Ascending aorta (tissue), 2 donors: Measurements from ENCODE around the gene CCSER1. TPM values are rescaled to one million over a fixed set of nuclear protein-coding genes. Genes with fewer than 3 reads are reported as not detected.
"Not testable (repeated sequence)": the region's sequence is repeated elsewhere in the genome, so short reads cannot be mapped to it uniquely, and the experiment has no call there.

Experiments used
- DNase-seq, 2 donors: peaks; one replicate each; pipeline ENCODE4 v3.0.0-alpha.2; 2019; ENCODE audit warnings: low spot score in 2 of 2
- H3K27ac ChIP-seq, 2 donors: fragments of 200-600 bp; sonication (generic); one replicate each; pipeline ENCODE4 v1.5.1; 2016 to 2017; ENCODE audit warnings: mild to moderate bottlenecking in 1 of 2
- H3K27me3 ChIP-seq: fragments of 200-600 bp; sonication (generic); one replicate; pipeline ENCODE4 v1.5.1; 2017
- H3K36me3 ChIP-seq, 2 donors: fragments of 200-600 bp; sonication (generic); one replicate each; pipeline ENCODE4 v1.5.1; 2016
- H3K4me1 ChIP-seq, 2 donors: fragments of 200-600 bp; sonication (generic); one replicate each; pipeline ENCODE4 v1.5.1; 2016 to 2017; ENCODE audit warnings: mild to moderate bottlenecking in 1 of 2
- H3K4me3 ChIP-seq, 2 donors: fragments of 200-600 bp; sonication (generic); one replicate each; pipeline ENCODE4 v1.5.1; 2016 to 2017; ENCODE audit warnings: mild to moderate bottlenecking in 1 of 2
- H3K9me3 ChIP-seq, 2 donors: fragments of 200-600 bp; sonication (generic); one replicate each; pipeline ENCODE4 v1.5.1; 2016
- intact Hi-C: fragments of 100-400 bp; cut with DNase I; formaldehyde crosslinking; loops from one replicate; pipeline ENCODE4 v1.15.1; 2023
- total RNA-seq: library from RNA; depleted of rRNA; stranded (reverse); fragments of >200 nt; gene quantifications from one replicate; pipeline ENCODE4 v1.1.0, GENCODE V29; 2016
- TF ChIP-seq, protein P1 (sequence below), 3 experiments: fragments of 200-600 bp in 2 of 3; fragments of 450-650 bp in 1 of 3; sonication (generic) in 2 of 3; IDR thresholded peaks; one replicate each; pipeline ENCODE4 v1.5.1; 2016 to 2019; ENCODE audit warnings: antibody characterized with exemption in 3 of 3, mild to moderate bottlenecking in 1 of 3, moderate library complexity in 1 of 3

CCSER1 gene
- total RNA-seq, 1 donor from 2014 or later = 8.9 TPM

DNA sequence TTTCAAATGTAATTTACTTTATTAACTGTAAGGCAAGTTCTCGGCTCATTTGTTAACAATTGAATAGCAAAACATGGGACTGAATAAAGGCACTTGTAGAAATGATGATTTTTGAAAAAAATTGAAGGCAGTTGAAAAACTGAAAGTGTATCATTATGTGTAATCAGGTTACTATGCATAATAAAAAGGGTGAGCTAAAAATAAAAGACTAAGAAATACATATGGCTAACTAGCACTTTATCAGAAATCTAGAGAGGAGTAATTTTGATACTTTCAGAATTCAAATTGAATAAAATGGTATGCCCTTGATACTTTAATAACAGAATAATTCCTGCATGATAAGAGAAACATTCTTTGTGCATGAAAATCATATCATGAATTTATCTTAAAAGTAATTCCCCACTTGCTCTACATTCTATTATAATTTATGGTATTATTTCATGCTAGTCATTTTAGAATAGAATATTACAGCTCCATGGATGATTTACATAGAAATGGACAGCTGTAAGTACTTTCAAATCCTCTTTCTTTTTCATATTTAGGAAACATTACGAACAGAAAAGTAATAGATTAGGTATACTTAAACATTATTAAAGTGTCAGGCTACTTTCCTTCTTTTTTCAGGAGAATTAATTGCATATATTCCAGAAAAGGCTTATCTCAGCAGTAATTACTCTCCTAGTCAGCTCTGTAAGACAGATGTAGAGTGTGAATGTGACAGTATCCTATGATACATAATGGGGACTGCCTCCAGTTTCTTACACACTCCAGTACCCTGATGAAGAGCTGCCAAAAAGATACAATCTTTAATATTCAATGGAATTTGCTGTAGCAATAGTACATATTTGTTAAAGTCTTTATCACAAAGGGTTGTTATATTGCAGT lies 697.3 kb downstream of the CCSER1 start:
- H3K4me3 ChIP-seq = no peak overlapping the region
- DNase-seq = no peak
- TF ChIP-seq, protein P1, sequence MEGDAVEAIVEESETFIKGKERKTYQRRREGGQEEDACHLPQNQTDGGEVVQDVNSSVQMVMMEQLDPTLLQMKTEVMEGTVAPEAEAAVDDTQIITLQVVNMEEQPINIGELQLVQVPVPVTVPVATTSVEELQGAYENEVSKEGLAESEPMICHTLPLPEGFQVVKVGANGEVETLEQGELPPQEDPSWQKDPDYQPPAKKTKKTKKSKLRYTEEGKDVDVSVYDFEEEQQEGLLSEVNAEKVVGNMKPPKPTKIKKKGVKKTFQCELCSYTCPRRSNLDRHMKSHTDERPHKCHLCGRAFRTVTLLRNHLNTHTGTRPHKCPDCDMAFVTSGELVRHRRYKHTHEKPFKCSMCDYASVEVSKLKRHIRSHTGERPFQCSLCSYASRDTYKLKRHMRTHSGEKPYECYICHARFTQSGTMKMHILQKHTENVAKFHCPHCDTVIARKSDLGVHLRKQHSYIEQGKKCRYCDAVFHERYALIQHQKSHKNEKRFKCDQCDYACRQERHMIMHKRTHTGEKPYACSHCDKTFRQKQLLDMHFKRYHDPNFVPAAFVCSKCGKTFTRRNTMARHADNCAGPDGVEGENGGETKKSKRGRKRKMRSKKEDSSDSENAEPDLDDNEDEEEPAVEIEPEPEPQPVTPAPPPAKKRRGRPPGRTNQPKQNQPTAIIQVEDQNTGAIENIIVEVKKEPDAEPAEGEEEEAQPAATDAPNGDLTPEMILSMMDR (IDR thresholded peaks at IDR 0.05) = no peak
- intact Hi-C loops = no loop called here
- H3K27ac ChIP-seq = no peak overlapping the region
- H3K4me1 ChIP-seq = no peaks in the 10 kb centered on the region
- no peaks in the 10 kb centered on the region for H3K36me3 ChIP-seq
- H3K9me3 ChIP-seq = no peaks in the 10 kb centered on the region
- no peaks in the 10 kb centered on the region for H3K27me3 ChIP-seq

DNA sequence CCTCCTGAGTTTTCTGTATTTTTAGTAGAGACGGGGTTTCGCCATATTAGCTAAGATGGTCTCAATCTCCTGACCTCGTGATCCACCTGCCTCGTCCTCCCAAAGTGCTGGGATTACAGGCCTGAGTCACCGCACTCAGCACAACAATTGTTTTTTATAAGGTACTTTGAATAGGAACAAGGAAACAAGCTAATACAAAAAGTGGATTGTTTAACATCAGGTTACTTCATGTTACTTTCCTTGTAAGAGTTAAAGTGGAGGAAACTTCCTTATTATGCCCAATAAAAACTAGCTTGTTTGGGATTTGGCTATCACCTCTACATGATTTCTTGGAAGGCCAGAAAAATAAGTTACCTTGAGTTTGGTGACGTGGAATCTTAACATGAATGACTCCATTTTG lies 698.7 kb downstream of the CCSER1 start:
- no peak for DNase-seq
- H3K4me3 ChIP-seq = no peak overlapping the region
- intact Hi-C loops = no loop called here
- H3K27ac ChIP-seq = no peak overlapping the region
- TF ChIP-seq, protein P1 (IDR thresholded peaks at IDR 0.05) = no peak
- no peaks in the 10 kb centered on the region for H3K9me3 ChIP-seq
- no peaks in the 10 kb centered on the region for H3K36me3 ChIP-seq
- H3K27me3 ChIP-seq = no peaks in the 10 kb centered on the region
- no peaks in the 10 kb centered on the region for H3K4me1 ChIP-seq

DNA sequence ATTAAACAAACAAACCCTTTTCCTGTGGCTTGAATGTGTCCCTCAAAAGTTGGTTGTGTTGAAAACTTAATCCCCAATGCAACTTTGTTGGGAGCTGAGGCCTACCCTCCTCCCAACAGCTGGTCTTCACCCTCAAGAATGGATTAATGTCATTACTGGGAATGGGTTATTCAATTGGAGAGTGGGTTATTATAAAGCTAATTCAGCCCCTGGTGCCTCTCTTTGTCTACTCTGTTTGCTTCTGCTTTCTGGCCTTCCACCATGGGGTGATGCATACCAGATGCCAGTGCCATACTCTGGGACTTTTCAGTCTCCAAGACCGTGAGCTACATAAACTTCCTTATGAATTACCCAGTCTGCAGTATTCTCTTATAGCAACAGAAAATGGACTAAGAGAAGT lies 706.5 kb downstream of the CCSER1 start:
- H3K4me3 ChIP-seq = no peak overlapping the region
- no peaks in the 10 kb centered on the region for H3K36me3 ChIP-seq
- H3K27ac ChIP-seq = no peak overlapping the region
- TF ChIP-seq, protein P1 (IDR thresholded peaks at IDR 0.05) = no peak
- intact Hi-C loops = no loop called here
- no peaks in the 10 kb centered on the region for H3K9me3 ChIP-seq
- no peaks in the 10 kb centered on the region for H3K27me3 ChIP-seq
- no peaks in the 10 kb centered on the region for H3K4me1 ChIP-seq
- DNase-seq = no peak

DNA sequence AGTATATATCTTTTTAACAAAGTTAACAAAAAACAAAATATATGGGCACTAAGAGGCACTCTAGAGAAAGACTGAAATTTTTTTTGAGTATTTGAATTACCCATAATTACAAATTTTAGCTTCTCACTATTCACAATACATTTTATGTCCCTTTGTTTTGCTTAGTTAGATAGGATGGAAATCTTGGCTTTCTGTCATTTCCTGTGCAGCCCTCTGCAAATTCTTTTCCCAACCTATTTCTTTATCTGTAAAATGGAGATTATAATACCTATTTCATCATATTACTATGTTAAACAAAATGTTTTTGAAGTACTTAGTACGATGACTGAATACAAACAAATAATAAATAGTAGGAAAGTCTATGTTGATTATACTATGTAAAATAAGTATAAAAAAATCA lies 710.0 kb downstream of the CCSER1 start:
- H3K36me3 ChIP-seq = no peaks in the 10 kb centered on the region
- H3K27me3 ChIP-seq = no peaks in the 10 kb centered on the region
- H3K9me3 ChIP-seq = no peaks in the 10 kb centered on the region
- no peaks in the 10 kb centered on the region for H3K4me1 ChIP-seq
- TF ChIP-seq, protein P1 (IDR thresholded peaks at IDR 0.05) = no peak
- no peak overlapping the region for H3K27ac ChIP-seq
- no peak for DNase-seq
- intact Hi-C loops = no loop called here
- H3K4me3 ChIP-seq = no peak overlapping the region

DNA sequence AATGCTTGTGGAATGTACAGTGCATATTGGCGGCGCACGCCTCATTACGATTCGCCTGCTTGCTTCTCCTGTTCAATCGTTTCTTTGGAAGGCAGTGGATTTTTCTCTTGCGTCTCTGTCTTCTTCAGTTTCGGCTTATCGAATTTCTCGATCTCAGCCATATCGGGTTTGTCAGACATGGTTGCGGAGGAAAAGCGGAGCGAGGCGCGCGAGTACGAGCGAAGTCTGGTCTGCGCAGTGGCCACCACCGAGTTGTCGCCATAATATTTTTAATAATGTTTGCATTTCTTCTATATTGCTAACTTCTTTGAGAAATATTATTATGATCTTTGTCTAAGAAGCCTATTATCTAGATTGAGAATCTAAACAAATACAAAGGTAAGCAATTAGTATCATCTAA lies 711.7 kb downstream of the CCSER1 start:
- H3K4me1 ChIP-seq, DNase-seq, H3K27me3 ChIP-seq, H3K4me3 ChIP-seq, H3K27ac ChIP-seq, H3K36me3 ChIP-seq, intact Hi-C loops, H3K9me3 ChIP-seq: not testable (repeated sequence)

DNA sequence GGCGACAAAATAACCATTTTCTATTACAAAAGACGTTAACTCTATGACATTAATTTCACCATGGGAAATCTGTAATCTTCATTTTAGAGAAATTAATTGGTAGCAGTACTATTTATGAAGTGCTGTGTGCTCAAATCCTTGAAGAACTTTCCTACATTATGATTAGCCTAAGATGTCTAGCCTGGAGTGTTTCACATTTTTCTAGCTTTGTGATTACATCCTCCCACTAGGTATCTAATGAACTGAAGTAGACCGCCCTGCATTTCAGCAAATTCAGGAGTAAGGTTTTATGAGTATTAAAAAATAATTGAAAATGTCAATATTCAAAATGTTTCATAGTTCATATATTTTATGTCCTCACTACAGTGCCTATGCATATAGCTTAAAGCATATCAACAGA lies 713.1 kb downstream of the CCSER1 start:
- H3K4me3 ChIP-seq = no peak overlapping the region
- intact Hi-C loops = no loop called here

More for the DNA sequence above, 713.1 kb downstream of the CCSER1 start:
- H3K9me3 ChIP-seq = no peaks in the 10 kb centered on the region
- no peak for DNase-seq
- H3K36me3 ChIP-seq = no peaks in the 10 kb centered on the region
- no peaks in the 10 kb centered on the region for H3K27me3 ChIP-seq
- H3K4me1 ChIP-seq = no peaks in the 10 kb centered on the region
- no peak overlapping the region for H3K27ac ChIP-seq
- TF ChIP-seq, protein P1 (IDR thresholded peaks at IDR 0.05) = no peak
